ENCODE results near the gene KCNE3. TPM values are rescaled to one million over a fixed set of nuclear protein-coding genes. Genes with fewer than 3 reads are reported as not detected.

The KCNE3 gene
- total and polyA plus RNA-seq, 10 of the 15 experiments (the other 5 are each of a cell fraction or from before 2014, with no cell fraction given), result not detected

GRCh38 chr11:74476536-74476935, 9.2 kb upstream of the KCNE3 start:
- 0% methylated on average over 2 of the region's 2 CpGs for WGBS (ENCODE audit: insufficient coverage, insufficient replicate concordance, low lambda C conversion rate, missing lambda C conversion rate)
- SMC1A ChIA-PET (ENCODE audit: uncharacterized antibody, unreplicated experiment), result interaction anchor here (0.8 to 1.5 kb wide), 2 partner anchors 17 to 95 kb away, joined by 3 to 4 read pairs; partner anchors contain the start of gene LIPT2
- TF ChIP-seq MTA2 (IDR thresholded peaks at IDR 0.05; ENCODE audit: low read depth), result no peak
- no peak for TF ChIP-seq ZNF384 (IDR thresholded peaks at IDR 0.05; ENCODE audit: borderline replicate concordance, low read depth, low read length)
- TF ChIP-seq FOXK2 (IDR thresholded peaks at IDR 0.05), result no peak
- TF ChIP-seq CBX5 (IDR thresholded peaks at IDR 0.05; ENCODE audit: low read depth), result no peak
- no peak for TF ChIP-seq RAD21 (IDR thresholded peaks at IDR 0.05; ENCODE audit: insufficient read depth, low read depth, low read length)
- TF ChIP-seq NRF1 (conservative IDR thresholded peaks at IDR 0.05; ENCODE audit: low read depth, low read length), result no peak
- no peak for TF ChIP-seq MYB (IDR thresholded peaks at IDR 0.05; ENCODE audit: borderline replicate concordance, low read depth, low read length)
- no TSS peak for BruUV-seq (replicated peaks)
- no peak overlapping the region for H3K27ac ChIP-seq (ENCODE audit: control insufficient read depth, insufficient read depth)
- H3K79me2 ChIP-seq (ENCODE audit: control insufficient read depth, insufficient read depth, low read length), result no peaks in the 10 kb centered on the region
- H3K9me3 ChIP-seq (replicated peaks; ENCODE audit: control insufficient read depth, insufficient read depth, low read length), result no peaks in the 10 kb centered on the region
- no peak overlapping the region for H3K4me2 ChIP-seq (ENCODE audit: control insufficient read depth, insufficient read depth)
- intact Hi-C loops (cut with micrococcal nuclease; ENCODE audit: unreplicated experiment), result no loop called here
- no peaks in the 10 kb centered on the region for H3K4me1 ChIP-seq (ENCODE audit: control insufficient read depth, insufficient read depth, low read length)
- no peaks in the 10 kb centered on the region for H3K27me3 ChIP-seq (replicated peaks in 1 of 2; ENCODE audit: control insufficient read depth in 2 of 2, insufficient read depth in 2 of 2, low read length in 1 of 2)
- RAD21 ChIA-PET (ENCODE audit: unreplicated experiment), result no interaction called here
- POLR2A ChIA-PET, result interaction anchor here (0.6 kb wide), 1 partner anchor 305 kb away, joined by 4 read pairs; no protein-coding TSS in a partner anchor
- DNase-seq (ENCODE audit: low read depth, low spot score) (no peak), ATAC-seq (no peak), FAIRE-seq (no peak)
- H2AFZ ChIP-seq (ENCODE audit: control insufficient read depth, low read depth, low read length), result no peak overlapping the region
- H4K20me1 ChIP-seq (ENCODE audit: control insufficient read depth, insufficient read depth), result no peaks in the 10 kb centered on the region; the same call in 1 of the 2 replicates
- no peak overlapping the region for H3K4me3 ChIP-seq
- no peak overlapping the region for H3K9ac ChIP-seq (ENCODE audit: control insufficient read depth, insufficient read depth, low read length)
- CTCF ChIA-PET, result interaction anchor here (1.6 kb wide), 1 partner anchor 27 kb away, joined by 4 read pairs; no protein-coding TSS in a partner anchor
- in situ Hi-C loops (cut with MboI), result no loop called here
- no peaks in the 10 kb centered on the region for H3K36me3 ChIP-seq (ENCODE audit: control insufficient read depth in 2 of 2, insufficient read depth in 2 of 2, low read length in 1 of 2)

GRCh38 chr11:74474316-74474715, 7.0 kb upstream of the KCNE3 start:
- no peaks in the 10 kb centered on the region for H3K9me3 ChIP-seq (replicated peaks; ENCODE audit: control insufficient read depth, insufficient read depth, low read length)
- FAIRE-seq (no peak), ATAC-seq (no peak), DNase-seq (ENCODE audit: low read depth, low spot score) (no peak)
- H3K4me2 ChIP-seq (ENCODE audit: control insufficient read depth, insufficient read depth), result no peak overlapping the region
- no peak overlapping the region for H3K4me3 ChIP-seq
- H3K9ac ChIP-seq (ENCODE audit: control insufficient read depth, insufficient read depth, low read length), result no peak overlapping the region
- RAD21 ChIA-PET (ENCODE audit: unreplicated experiment), result no interaction called here
- no peaks in the 10 kb centered on the region for H3K27me3 ChIP-seq (replicated peaks in 1 of 2; ENCODE audit: control insufficient read depth in 2 of 2, insufficient read depth in 2 of 2, low read length in 1 of 2)
- H3K4me1 ChIP-seq (ENCODE audit: control insufficient read depth, insufficient read depth, low read length), result no peaks in the 10 kb centered on the region
- H2AFZ ChIP-seq (ENCODE audit: control insufficient read depth, low read depth, low read length), result no peak overlapping the region
- SMC1A ChIA-PET (ENCODE audit: uncharacterized antibody, unreplicated experiment), result no interaction called here
- in situ Hi-C loops (cut with MboI), result no loop called here
- CTCF ChIA-PET, result interaction anchor here (1.2 kb wide), 1 partner anchor 226 kb away, joined by 4 read pairs; no protein-coding TSS in a partner anchor
- POLR2A ChIA-PET, result no interaction called here
- no peak overlapping the region for H3K27ac ChIP-seq (ENCODE audit: control insufficient read depth, insufficient read depth)
- no peaks in the 10 kb centered on the region; the same call in 1 of the 2 replicates for H4K20me1 ChIP-seq (ENCODE audit: control insufficient read depth, insufficient read depth)
- WGBS (ENCODE audit: insufficient coverage, insufficient replicate concordance, low lambda C conversion rate, missing lambda C conversion rate), result 9% methylated on average over 1 of the region's 1 CpG
- intact Hi-C loops (cut with micrococcal nuclease; ENCODE audit: unreplicated experiment), result no loop called here
- H3K36me3 ChIP-seq (ENCODE audit: control insufficient read depth in 2 of 2, insufficient read depth in 2 of 2, low read length in 1 of 2), result no peaks in the 10 kb centered on the region
- no TSS peak for BruUV-seq (replicated peaks)
- H3K79me2 ChIP-seq (ENCODE audit: control insufficient read depth, insufficient read depth, low read length), result no peaks in the 10 kb centered on the region
- TF ChIP-seq ASH2L (IDR thresholded peaks at IDR 0.05; ENCODE audit: borderline replicate concordance, low read depth), result no peak
- no peak for TF ChIP-seq RAD51 (IDR thresholded peaks at IDR 0.05)
- no peak for TF ChIP-seq MTA3 (IDR thresholded peaks at IDR 0.05; ENCODE audit: borderline replicate concordance, low read length)
- TF ChIP-seq E4F1 (IDR thresholded peaks at IDR 0.05; ENCODE audit: borderline replicate concordance, partially characterized antibody), result no peak
- no peak for TF ChIP-seq SUZ12 (IDR thresholded peaks at IDR 0.05; ENCODE audit: unreplicated experiment)
- no peak for TF ChIP-seq SUPT20H (IDR thresholded peaks at IDR 0.05; ENCODE audit: borderline replicate concordance, control insufficient read depth, low read depth, low read length)
- TF ChIP-seq CHD1 (IDR thresholded peaks at IDR 0.05; ENCODE audit: low read depth, low read length), result no peak
- no peak for TF ChIP-seq HDAC2 (IDR thresholded peaks at IDR 0.05)
- TF ChIP-seq TARDBP (IDR thresholded peaks at IDR 0.05; ENCODE audit: borderline replicate concordance), result no peak
- no peak for TF ChIP-seq DPF2 (IDR thresholded peaks at IDR 0.05)
